Measurements from ENCODE around the gene MBOAT1.
"Not testable (repeated sequence)": the region's sequence is repeated elsewhere in the genome, so short reads cannot be mapped to it uniquely, and the experiment has no call there.

Gene MBOAT1

DNA sequence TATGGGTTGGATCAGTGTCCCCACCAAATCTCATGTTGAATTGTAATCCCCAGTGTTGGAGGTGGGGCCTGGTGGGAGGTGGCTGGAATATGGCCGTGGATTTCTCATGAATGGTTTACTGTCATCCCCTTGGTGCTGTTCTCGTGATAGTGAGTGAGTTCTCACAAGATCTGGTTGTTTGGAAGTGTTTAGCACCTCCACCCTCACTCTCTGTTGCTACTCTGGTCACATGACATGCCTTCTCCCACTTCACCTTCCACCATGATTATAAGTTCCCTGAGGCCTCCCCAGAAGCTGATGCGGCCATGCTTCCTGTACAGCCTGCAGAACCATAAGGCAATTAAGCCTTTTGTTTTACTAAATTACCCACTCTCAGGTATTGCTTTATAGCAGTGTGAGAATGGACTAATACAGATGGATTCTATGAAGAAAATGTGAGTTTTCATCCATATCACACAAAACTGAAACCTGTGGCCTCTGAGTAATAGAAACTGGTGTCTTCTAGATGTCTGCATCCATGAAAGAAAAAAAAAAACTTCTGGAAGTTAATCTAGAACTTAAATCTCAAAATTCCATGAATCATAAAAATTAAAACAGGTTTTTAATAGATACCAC is 39.3 kb downstream of the MBOAT1 start:
- no peak for DNase-seq (ENCODE audit: low spot score)

DNA sequence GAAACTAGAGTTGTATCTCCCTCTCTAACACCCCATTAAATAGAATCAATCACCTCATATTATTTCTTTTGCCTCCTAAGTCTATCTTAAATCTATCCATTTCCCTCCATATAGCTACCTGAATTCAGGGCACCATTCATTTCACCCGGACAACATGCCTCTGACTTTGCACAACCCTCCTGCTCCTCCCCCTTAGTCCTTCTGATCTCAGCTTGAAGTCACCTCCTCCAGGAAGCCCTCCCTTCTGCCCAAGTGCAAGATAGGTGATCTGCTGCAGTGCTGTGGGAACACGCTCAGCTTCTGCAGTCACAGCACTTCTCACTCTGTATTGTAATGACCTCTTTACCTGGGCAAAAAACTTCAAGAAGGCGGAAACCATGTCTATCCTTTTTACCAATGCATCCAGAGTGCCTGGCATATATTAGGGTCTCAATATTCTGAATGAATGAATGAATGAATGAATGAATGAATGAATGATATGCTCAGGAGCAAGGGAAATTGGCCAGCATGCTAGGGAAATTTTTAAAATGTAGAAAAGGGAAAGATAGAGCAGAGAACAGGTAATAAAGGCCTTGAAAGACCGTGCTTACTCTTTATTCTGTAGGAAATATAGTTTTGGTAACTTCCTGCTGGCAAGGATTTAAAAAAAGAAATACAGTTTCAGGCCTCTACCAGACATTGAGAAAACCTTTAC is 41.7 kb downstream of the MBOAT1 start:
- DNase-seq (ENCODE audit: low spot score): no peak

DNA sequence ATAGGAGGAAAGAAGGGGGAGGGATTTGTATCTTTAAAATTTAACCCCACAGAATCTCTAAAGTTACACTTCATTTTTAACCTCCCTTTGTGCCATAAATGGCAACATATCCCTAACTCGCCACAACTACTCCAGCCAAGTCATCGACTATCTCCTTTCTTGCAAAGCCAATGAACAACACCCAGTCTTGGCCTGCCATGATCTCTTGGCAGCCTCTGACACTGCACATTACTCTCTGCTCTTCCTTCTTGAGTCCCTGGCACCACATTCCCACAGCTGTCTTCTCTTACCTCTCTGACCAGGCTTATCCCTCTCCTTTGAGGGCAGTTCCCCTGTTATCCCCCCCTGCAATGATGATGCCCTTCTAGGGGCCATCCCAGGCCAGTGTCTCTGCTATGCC is 42.5 kb downstream of the MBOAT1 start:
- no peak for DNase-seq (ENCODE audit: low spot score)

DNA sequence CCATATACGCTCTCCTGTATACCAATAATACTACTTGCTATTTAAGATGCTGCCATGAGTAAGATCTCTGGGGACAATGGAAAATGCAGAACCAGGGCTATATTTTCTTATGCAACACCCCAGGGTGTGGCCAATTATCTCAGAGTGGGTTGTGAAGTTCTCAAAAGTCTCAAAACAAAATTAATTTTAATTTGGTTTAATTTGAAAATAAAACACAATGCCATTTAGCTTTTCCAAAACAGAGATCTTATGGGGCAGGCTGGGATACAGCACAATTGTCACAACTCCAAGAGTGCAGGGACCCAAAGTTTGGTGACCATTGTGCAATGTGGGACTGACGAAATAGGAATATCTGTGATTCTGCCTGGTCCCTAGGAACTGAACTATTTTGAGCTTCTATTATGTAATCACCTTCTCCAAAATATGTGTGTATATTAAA is 43.1 kb downstream of the MBOAT1 start:
- DNase-seq (ENCODE audit: low spot score): no peak

DNA sequence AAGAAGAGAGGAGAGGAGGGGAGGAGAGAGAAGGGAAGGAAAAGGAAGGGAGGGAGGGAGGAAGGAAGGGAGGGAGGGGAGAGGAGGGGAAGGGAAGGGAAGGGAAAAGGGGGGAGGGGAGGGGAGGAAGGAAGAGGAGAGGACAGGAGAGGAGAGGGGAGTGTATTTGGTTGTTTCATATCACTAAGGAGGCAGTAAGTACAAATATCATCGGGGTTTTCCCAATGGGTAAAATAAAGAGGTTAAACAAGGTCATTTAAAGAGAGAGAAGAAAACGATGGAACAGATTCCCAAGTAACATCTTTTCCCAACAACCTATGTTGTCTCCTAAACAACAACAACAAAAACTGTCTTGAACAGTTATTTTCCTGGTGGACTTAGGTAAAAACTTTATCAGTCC is 43.6 kb downstream of the MBOAT1 start:
- no peak for DNase-seq (ENCODE audit: low spot score)

DNA sequence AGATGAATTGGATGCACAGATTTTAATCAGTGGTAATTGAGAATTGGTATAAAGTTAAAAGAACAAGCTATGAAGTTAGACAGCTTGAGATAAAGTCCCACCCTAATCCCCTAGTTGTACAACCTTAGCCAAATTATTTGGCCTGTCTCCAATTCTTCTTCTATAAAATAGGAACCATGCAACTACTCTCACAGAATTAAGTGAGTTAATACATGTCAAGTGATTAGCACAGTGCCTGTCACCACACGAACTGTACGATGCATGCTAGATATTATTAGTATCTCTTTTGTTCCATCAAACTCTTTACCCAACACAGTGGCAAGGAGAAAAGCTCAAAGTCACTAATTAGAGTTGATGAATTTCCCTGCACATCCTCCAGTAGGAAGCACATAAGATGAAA is 44.7 kb downstream of the MBOAT1 start:
- DNase-seq (ENCODE audit: low spot score): no peak

DNA sequence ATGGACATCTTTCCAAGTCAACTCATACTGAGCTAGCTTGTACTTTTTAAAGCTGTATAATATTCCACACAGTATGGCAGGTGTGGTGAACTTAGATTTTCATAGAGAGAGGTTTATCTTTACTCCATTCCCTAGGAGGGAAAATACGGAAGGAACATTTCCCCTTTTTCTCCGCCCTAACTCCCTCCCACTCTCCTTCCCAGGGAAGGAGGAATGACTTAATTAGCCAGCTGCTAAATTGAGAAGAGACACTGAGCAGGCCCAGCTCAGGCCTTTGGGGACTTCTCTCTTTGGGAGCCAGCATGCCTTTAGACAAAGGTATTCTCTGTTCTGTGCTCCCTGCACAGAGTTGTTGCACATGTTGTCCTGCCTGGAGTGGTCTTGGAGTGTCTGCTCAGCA is 46.1 kb downstream of the MBOAT1 start:
- no peak for DNase-seq (ENCODE audit: low spot score)

DNA sequence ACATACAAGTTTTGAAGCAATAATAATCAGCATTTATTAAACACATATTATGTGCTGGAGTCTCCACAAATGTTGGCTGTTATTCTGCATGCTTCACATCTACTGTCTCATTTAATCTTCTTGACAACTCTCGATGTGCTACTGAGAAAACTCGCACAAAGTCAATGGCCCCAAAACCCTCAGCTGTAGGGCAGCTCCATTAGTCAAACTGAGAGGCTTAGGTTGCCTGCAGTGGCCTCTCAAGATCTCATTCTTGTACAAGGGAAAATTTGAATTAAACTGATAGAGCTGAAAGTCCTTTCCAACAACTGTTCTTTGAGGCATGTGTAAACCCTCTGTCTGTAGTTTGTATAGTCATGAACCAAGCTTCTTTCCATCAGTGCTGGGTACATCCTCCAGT is 49.8 kb downstream of the MBOAT1 start:
- no peak for DNase-seq (ENCODE audit: low spot score)

DNA sequence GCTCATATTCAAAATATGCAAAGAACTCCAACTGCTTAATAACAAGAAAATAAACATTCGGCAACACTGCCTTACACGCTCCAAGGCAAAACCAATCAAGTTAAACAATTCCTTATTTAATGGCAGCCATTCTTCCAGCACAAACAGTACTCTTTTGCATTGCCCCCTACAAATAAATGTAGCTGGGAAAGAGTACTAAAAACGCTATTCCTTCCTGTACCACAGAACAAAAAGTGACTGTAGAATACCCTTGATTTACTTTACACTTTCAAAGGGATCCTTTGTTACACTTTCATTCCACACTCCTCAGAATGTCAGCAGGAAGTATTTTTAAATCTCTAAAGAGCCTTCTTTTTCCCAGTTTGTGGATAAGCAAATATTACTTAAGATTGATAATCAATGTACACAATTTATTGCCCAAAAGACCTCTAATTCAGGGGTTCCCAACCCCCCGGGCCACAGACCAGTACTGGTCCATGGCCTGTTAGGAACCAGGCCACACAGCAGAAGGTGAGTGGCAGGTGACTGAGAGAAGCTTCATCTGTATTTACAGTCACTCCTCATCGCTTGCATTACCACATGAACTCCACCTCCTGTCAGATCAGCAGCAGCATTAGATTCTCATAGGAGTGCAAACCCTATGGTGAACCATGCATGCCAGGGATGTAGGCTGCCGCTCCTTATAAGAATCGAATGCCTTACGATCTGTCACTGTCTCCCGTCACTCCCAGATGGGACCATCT is 51.6 kb downstream of the MBOAT1 start:
- no peak for DNase-seq (ENCODE audit: low spot score)

DNA sequence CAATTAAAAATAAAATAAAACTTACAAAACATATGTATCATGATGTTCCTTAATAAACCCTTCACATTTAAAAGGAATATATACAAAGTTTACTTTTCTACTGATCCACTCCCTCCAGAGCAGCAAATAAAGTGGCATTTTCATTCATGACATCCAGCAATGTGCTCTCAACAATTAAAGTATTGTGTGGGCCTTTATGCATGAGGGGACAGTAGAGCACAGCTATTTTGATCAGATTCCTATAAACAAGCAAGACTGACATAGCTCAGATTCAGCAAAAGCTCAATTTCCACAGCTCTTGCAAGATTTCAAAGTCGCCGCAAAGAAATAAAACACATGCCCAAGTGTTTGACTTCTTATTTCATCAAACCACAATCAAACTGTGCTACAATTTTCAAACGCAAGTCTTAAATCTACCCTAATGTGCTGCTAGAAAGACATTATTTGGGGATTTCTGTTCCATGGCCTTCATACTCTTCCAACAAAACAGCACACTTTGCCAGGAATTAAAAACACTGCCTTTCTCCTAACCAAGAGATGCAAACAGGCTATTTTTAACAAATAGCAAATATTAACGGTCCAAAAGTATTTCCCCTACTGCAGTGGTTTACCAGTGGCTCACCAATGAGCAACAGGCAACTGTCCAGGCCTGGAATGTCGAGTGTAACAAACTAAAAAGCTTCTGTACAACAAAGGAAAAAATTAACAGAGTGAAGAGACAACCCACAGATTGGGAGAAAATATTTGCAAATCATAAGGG is 52.3 kb downstream of the MBOAT1 start:
- peak; percentile 63 for DNase-seq (ENCODE audit: low spot score)

DNA sequence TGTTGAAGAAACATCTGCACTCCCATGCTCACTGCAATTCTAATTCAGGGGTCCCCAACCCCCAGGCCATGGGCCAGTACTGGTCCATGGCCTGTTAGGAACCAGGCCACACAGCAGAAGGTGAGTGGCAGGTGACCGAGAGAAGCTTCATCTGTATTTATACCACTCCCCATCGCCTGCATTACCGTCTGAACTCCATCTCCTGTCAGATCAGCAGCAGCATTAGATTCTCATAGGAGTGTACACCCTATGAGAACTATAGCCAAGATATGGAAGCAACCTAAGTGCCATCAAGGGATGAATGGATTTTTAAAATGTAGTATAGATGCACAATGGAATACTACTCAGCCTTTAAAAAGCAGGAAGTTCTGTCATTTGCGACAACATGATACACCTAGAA is 53.2 kb downstream of the MBOAT1 start:
- no peak for DNase-seq (ENCODE audit: low spot score)

DNA sequence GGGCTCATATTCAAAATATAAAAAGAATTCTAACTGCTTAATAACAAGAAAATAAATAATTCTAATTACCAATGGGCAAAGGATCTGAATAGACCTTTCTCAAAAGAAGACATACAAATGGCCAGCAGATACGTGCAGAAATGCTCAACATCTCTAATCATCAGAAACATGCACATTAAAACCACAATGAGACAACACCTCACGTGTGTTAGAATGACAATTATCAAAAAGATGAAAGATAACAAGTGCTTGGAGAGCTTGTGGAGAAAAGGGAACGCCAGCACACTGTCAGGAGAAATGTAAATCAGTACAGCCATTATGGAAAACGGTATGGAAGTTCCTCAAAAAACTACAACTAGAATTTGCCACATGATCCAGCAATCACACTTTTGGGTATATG is 53.6 kb downstream of the MBOAT1 start:
- DNase-seq (ENCODE audit: low spot score): no peak

DNA sequence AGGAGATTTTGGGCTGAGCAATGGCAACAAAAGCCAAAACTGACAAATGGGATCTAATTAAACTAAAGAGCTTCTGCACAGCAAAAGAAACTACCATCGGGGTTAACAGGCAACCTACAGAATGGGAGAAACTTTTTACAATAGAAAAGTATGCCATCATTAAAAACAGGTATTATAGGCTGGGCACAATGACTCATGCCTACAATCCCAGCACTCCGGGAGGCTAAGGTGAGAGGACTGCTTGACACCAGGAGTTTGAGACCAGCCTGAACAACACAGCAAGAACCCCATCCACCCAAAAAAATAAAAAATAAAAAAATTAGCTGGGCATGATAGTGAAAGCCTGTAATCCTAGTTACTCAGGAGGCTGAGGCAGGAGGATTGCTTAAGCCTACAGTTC is 55.4 kb downstream of the MBOAT1 start:
- DNase-seq (ENCODE audit: low spot score): no peak

DNA sequence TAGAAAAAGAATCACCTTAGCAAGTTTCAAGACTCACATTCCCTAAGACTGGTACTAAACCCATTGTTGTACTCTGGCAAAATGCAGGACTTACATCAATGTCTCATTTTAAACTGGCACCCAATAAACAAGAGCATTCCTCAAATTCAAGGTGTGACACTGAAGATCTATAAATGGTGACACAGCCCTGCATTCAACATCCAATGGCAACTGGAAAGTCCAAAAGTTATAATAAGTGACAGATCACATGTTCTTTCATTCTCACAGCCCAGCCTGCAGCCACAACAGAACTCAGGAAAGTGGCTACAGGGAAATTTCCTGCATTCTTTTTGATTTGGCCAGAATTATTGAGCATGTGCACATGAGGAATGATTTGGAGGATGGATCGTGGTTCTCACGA is 57.5 kb downstream of the MBOAT1 start:
- no peak for DNase-seq (ENCODE audit: low spot score)

DNA sequence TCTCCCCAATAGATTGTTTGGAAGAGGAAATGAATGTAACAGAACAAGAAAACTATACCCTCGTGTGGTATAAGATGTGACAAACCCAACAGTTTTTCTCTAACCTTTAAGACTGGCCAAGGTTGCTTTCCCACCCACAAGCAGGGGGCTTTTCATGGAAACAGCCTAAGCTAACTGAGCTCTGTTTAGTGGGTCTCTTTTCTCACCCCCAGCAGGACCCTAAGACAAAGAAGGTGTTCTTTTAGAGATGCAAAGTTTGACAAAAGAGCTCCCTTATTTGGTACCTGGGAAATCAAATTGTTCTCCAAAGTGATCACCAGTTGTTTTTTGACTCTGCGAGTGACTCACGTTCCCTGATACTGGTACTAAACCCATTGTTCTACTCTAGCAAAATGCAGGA is 59.1 kb downstream of the MBOAT1 start:
- DNase-seq (ENCODE audit: low spot score): no peak

DNA sequence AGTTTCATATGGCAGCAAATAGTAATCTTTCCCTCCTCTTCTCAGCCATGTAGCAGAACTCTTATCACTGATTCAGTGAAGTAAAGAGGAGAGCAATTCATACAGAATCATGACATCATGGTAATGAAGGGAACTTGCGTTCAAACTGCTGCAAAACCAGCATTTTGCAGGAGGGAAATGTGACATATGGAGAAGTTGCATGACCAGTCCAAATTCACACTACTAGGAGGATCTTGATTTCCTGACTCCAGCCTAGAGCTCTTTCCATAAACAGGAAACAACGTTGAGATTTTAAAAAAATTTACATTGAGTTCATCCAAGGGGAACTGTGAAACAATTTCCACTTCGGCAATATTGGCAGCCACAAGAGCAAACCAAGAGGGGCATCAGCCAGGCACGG is 63.8 kb downstream of the MBOAT1 start:
- no peak for DNase-seq (ENCODE audit: low spot score)

DNA sequence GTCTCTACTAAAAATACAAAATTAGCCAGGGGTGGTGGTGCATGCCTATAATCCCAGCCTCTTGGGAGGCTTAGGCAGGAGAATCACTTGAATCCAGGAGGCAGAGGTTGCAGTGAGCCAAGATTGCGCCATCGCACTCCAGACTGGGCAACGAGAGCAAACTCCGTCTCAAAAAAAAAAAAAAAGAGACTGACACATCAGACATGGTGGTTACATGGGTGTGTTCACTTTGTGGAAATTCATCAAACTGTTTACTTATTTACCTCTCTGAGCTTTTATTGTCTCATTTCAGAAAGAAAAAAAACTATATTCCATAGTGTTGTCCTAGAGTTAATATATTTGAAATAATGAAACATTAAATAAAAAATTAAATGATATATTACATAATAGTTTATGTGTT is 64.8 kb downstream of the MBOAT1 start:
- no peak for DNase-seq (ENCODE audit: low spot score)

DNA sequence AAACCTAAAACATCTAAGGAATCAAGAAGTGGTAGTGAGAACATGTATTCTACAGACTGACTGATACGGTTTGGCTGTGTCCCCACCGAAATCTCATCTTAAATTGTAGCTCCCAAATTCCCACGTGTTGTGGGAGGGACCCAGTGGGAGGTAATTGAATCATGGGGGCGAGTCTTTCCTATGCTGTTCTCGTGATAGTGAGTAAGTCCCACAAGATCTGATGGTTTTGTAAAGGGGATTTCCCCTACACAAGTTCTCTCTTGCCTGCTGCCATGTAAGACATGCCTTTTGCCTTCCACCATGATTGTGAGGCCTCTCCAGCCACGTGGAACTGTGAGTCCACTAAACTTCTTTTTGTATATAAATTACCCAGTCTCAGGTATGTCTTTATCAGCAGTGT is 65.4 kb downstream of the MBOAT1 start:
- not testable (repeated sequence) for DNase-seq (ENCODE audit: low spot score)

DNA sequence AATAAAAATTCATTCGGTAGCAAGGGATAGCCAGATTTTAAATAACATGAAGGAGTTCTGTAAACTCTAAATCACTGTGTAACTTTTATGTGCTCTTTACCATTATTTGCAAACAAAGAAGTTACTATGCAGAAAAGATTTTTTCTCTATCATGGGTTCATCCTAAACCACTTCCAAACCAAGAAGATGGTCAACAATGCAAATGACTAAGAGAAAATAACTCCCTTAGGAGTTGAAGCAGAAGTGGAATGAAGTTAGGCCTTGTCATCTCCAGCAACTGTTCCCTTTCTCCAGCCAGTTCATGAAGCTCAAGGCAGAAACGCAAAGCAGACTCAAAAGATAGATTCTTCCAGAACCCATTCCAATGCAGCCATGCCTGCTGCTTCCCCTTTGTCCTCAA is 66.0 kb downstream of the MBOAT1 start:
- no peak for DNase-seq (ENCODE audit: low spot score)

DNA sequence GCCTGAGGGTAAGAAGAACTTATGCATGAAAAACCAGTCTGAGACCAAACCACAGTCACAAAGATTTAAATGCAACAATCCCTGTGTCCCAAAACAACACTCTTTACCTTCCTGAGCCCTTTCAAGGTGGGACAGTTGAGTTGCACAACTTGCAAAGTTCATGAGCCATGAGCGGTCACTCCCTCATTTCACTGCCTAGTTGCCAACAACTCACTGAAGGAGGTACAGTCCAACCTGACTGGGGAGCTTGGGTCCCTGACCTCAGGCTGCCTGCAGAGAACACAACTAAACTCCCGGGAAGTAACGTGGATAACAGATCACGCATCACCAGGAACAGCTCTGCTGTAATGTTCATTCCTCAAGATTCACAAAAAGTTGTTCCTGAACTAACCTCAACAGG is 69.4 kb downstream of the MBOAT1 start:
- no peak for DNase-seq (ENCODE audit: low spot score)

DNA sequence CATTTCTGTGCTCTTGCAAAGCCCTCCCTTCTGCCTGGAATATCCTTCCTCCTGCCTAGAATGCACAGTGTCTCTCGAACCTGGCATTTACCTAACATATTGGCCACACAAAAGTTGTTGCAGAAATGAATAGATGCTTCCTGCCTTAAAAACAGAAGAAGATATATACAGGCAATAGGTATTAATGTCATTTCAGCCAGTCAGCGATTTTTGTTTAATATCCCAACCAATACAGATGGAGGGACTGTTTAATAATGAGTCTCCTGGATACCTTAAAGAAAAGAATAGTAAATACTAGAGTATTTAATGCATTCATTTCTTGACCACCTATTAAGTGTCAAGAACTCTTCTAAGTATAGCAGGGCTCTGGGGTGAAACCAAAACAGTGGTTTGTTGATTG is 70.3 kb downstream of the MBOAT1 start:
- DNase-seq (ENCODE audit: low spot score): no peak

DNA sequence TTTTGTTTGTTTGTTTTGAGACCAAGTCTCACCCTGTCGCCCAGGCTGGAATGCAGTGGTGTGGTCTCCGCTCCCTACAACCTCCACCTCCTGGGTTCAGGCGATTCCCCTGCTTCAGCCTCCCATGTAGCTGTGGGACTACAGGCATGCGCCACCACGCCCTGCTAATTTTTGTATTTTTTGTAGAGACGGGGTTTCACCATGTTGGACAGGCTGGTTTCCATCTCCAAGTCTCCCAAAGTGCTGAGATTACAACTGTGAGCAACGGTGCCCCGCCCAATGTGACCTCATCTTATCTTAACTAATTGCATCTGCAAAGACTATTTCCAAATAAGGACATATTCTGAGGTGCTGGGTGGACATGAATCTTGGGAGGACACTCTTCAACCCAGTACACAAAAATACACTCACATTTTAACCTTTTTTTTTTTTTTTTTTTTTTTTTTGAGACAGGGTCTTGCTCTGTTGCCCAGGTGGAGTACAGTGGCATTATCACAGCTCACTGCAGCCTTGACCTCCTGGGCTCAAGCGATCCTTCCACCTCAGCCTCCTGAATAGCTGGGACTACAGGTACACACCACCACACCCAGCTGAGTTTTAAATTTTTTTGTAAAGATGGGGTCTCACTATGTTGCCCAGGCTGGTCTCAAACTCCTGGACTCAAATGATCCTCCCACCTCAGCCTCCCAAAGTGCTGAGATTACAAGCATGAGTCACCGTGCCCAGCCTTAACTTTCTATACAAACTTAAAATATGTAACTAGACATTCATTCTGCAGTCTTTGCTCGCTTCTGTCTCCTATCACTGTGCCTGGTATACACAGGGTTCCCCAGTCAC is 72.9 kb downstream of the MBOAT1 start:
- DNase-seq (ENCODE audit: low spot score): not testable (repeated sequence)

Data from globus pallidus (tissue), 1 donor.